ENCODE results near the gene ADARB2. TPM values are rescaled to one million over a fixed set of nuclear protein-coding genes. Genes with fewer than 3 reads are reported as not detected.
A peak's percentile ranks its signal among the peaks of the same experiment; 100 is the strongest.

The ADARB2 gene
- total and polyA plus RNA-seq, 4 experiments from 2014 or later = 13.5 to 14.1 TPM; not detected in 2

GRCh38 chr10:1643908-1644179 lies 93.5 kb downstream of the ADARB2 start:
- Mint-ChIP-seq H3K9me3 (peaks cover 0 to 7% (median 0%) of the 10 kb centered on the region in 8 donors), H3K27ac (peak overlapping the region in 1 of 7 donors; percentile 49), H3K4me1 (no peaks in the 10 kb centered on the region), H3K36me3 (no peaks in the 10 kb centered on the region), H3K4me3 (no peak overlapping the region), H3K27me3 (peaks cover 0 to 3% of the 10 kb centered on the region in 2 donors)
- no peaks in the 10 kb centered on the region for H3K9me3 ChIP-seq (ENCODE audit: control insufficient read depth in 1 of 2, low read length in 2 of 2)
- H3K27ac ChIP-seq (ENCODE audit: low read depth, low read length) = no peak overlapping the region
- ChIA-PET POLR2A (ENCODE audit: partially characterized antibody) (no interaction called here), CTCF (ENCODE audit: partially characterized antibody) (no interaction called here)
- H3K27me3 ChIP-seq (ENCODE audit: insufficient read depth, low read length) = no peaks in the 10 kb centered on the region
- no peaks in the 10 kb centered on the region for H3K36me3 ChIP-seq (ENCODE audit: insufficient read depth, low read length)
- DNase-seq = no peak
- intact Hi-C loops (cut with micrococcal nuclease) = no loop called here
- no peak overlapping the region for H3K4me3 ChIP-seq (ENCODE audit: low read length in 2 of 2)
- H3K4me1 ChIP-seq (ENCODE audit: insufficient read depth, low read length) = no peaks in the 10 kb centered on the region

DNA sequence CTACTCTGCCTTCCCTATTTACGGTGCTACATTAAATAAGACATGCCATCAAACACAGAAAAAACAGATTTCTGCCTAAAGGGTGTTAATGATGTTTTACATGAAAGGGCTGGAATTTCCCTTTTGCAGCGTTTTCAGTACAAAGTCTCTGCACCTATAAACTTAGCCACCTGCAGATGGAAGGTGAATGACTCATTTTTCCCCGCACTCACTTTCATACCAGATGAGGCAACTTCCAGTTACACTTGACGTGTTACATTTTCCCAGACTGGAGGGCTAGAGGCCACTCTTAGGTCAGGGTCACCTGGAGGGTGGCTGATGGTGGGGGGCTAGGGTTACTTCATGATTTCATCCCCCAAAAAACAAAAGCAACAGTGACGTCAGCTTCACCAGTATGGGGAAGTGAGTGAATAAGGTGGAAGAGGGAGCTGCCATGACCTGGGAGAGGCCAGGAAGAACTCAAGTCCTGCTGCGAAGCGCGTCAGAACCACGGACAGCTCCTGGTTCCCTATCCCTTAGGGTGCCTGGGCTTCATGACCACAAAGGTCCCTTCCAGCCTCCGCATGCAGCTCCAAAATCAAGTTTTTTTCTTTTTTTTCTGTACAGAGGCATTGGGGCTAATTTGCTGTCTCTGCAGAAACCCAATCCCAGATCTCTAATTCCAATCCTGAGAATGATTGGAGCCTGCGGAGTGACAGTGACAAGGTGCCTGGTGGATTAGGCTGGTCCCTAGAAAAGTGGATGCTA lies 94.0 kb downstream of the ADARB2 start:
- Mint-ChIP-seq H3K9me3 (peaks cover 0 to 7% (median 0%) of the 10 kb centered on the region in 8 donors), H3K27ac (no peak overlapping the region), H3K27me3 (peaks cover 0 to 3% of the 10 kb centered on the region in 2 donors), H3K36me3 (no peaks in the 10 kb centered on the region), H3K4me1 (no peaks in the 10 kb centered on the region), H3K4me3 (no peak overlapping the region)
- Histone ChIP-seq H3K36me3 (ENCODE audit: insufficient read depth, low read length) (no peaks in the 10 kb centered on the region), H3K9me3 (ENCODE audit: control insufficient read depth in 1 of 2, low read length in 2 of 2) (no peaks in the 10 kb centered on the region), H3K4me3 (ENCODE audit: low read length in 2 of 2) (no peak overlapping the region), H3K4me1 (ENCODE audit: insufficient read depth, low read length) (no peaks in the 10 kb centered on the region), H3K27me3 (ENCODE audit: insufficient read depth, low read length) (no peaks in the 10 kb centered on the region), H3K27ac (ENCODE audit: low read depth, low read length) (no peak overlapping the region)
- DNase-seq = no peak
- intact Hi-C loops (cut with micrococcal nuclease) = no loop called here
- POLR2A ChIA-PET (ENCODE audit: partially characterized antibody) = no interaction called here
- CTCF ChIA-PET (ENCODE audit: partially characterized antibody) = no interaction called here

GRCh38 chr10:1642600-1643160 lies 94.6 kb downstream of the ADARB2 start:
- Mint-ChIP-seq H3K4me1 (no peaks in the 10 kb centered on the region), H3K27ac (no peak overlapping the region), H3K4me3 (no peak overlapping the region), H3K9me3 (peaks cover 0 to 7% (median 0%) of the 10 kb centered on the region in 8 donors), H3K27me3 (peaks cover 0 to 3% of the 10 kb centered on the region in 2 donors), H3K36me3 (no peaks in the 10 kb centered on the region)
- POLR2A ChIA-PET (ENCODE audit: partially characterized antibody) = no interaction called here
- Histone ChIP-seq H3K4me3 (ENCODE audit: low read length in 2 of 2) (no peak overlapping the region), H3K9me3 (ENCODE audit: control insufficient read depth in 1 of 2, low read length in 2 of 2) (no peaks in the 10 kb centered on the region), H3K27me3 (ENCODE audit: insufficient read depth, low read length) (no peaks in the 10 kb centered on the region), H3K27ac (ENCODE audit: low read depth, low read length) (no peak overlapping the region), H3K36me3 (ENCODE audit: insufficient read depth, low read length) (no peaks in the 10 kb centered on the region), H3K4me1 (ENCODE audit: insufficient read depth, low read length) (no peaks in the 10 kb centered on the region)
- intact Hi-C loops (cut with micrococcal nuclease) = no loop called here
- CTCF ChIA-PET (ENCODE audit: partially characterized antibody) = no interaction called here
- DNase-seq = no peak

DNA sequence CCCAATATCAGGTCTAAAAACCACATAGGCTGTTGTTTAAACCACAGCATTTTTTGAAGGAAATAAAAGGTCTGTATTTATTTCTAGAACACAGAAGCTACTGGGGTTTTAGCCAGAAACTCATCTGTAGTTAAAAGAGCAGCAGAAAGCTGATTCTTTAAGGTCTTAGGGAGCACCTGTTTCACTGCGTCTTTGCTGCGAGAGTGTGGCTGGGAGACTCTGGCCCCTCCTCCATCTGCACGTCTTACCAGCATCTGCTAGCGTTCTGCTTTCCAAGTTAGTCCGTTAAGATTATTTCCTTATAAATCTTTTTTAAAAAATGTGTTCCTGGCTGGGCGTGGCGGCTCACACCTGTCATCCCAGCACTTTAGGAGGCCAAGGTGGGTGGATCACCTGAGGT lies 95.9 kb downstream of the ADARB2 start:
- Histone ChIP-seq H3K36me3 (ENCODE audit: insufficient read depth, low read length) (no peaks in the 10 kb centered on the region), H3K27me3 (ENCODE audit: insufficient read depth, low read length) (no peaks in the 10 kb centered on the region), H3K9me3 (ENCODE audit: control insufficient read depth in 1 of 2, low read length in 2 of 2) (no peaks in the 10 kb centered on the region), H3K4me1 (ENCODE audit: insufficient read depth, low read length) (no peaks in the 10 kb centered on the region), H3K4me3 (ENCODE audit: low read length in 2 of 2) (no peak overlapping the region), H3K27ac (ENCODE audit: low read depth, low read length) (no peak overlapping the region)
- POLR2A ChIA-PET (ENCODE audit: partially characterized antibody) = no interaction called here
- Mint-ChIP-seq H3K4me1 (no peaks in the 10 kb centered on the region), H3K9me3 (peaks cover 0 to 7% (median 0%) of the 10 kb centered on the region in 8 donors), H3K27me3 (peaks cover 0 to 3% of the 10 kb centered on the region in 2 donors), H3K36me3 (no peaks in the 10 kb centered on the region), H3K4me3 (no peak overlapping the region), H3K27ac (no peak overlapping the region)
- intact Hi-C loops (cut with micrococcal nuclease) = no loop called here
- CTCF ChIA-PET (ENCODE audit: partially characterized antibody) = no interaction called here
- no peak for DNase-seq

- Mint-ChIP-seq H3K27me3 (peaks cover 8 to 10% of the 10 kb centered on the region in 2 donors), H3K36me3 (no peaks in the 10 kb centered on the region), H3K9me3 (no peaks in the 10 kb centered on the region), H3K4me1 (no peaks in the 10 kb centered on the region), H3K27ac (no peak overlapping the region), H3K4me3 (no peak overlapping the region)
- no peak for DNase-seq
- H3K27me3 ChIP-seq (ENCODE audit: insufficient read depth, low read length) = no peaks in the 10 kb centered on the region
- H3K9me3 ChIP-seq (ENCODE audit: control insufficient read depth in 1 of 2, low read length in 2 of 2) = no peaks in the 10 kb centered on the region
- CTCF ChIA-PET (ENCODE audit: partially characterized antibody) = no interaction called here
- intact Hi-C loops (cut with micrococcal nuclease) = no loop called here
- POLR2A ChIA-PET (ENCODE audit: partially characterized antibody) = no interaction called here
- no peaks in the 10 kb centered on the region for H3K36me3 ChIP-seq (ENCODE audit: insufficient read depth, low read length)
- no peak overlapping the region for H3K27ac ChIP-seq (ENCODE audit: low read depth, low read length)
- no peak overlapping the region for H3K4me3 ChIP-seq (ENCODE audit: low read length in 2 of 2)
- H3K4me1 ChIP-seq (ENCODE audit: insufficient read depth, low read length) = no peaks in the 10 kb centered on the region
Observed at GRCh38 chr10:1638889-1639419, 98.4 kb downstream of the ADARB2 start.

- no peak overlapping the region for H3K4me3 Mint-ChIP-seq
- peaks cover 8 to 12% of the 10 kb centered on the region in 2 donors for H3K27me3 Mint-ChIP-seq
- no peaks in the 10 kb centered on the region for H3K4me1 ChIP-seq (ENCODE audit: insufficient read depth, low read length)
Observed at GRCh38 chr10:1635340-1635739, 102.0 kb downstream of the ADARB2 start.

DNA sequence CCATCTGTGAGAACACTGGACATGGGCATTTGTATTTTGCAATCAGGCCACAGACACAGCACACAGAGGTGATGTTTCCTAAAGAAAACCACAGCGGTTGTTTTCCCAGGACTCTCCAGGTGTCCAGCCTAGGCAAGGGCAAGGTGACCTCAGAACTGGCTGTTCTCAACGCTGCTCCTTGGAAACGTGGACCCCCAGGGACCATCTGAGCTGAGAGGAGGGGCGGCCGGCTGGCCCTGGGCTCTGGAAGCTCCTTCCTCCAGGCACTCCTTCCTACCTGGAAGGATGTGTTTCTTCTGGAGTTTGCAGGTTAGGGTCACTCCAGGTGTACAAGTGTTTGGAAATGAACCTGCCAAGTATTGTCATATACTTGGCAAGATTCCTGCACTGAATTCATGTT lies 103.1 kb downstream of the ADARB2 start:
- Mint-ChIP-seq H3K9me3 (no peaks in the 10 kb centered on the region), H3K27ac (no peak overlapping the region), H3K4me3 (no peak overlapping the region), H3K4me1 (peaks cover 0 to 7% (median 0%) of the 10 kb centered on the region in 4 donors), H3K27me3 (peaks cover 14% of the 10 kb centered on the region in 2 donors), H3K36me3 (no peaks in the 10 kb centered on the region)
- no peak for DNase-seq
- POLR2A ChIA-PET (ENCODE audit: partially characterized antibody) = no interaction called here
- Histone ChIP-seq H3K9me3 (ENCODE audit: control insufficient read depth in 1 of 2, low read length in 2 of 2) (no peaks in the 10 kb centered on the region), H3K36me3 (ENCODE audit: insufficient read depth, low read length) (no peaks in the 10 kb centered on the region), H3K27me3 (ENCODE audit: insufficient read depth, low read length) (no peaks in the 10 kb centered on the region), H3K4me3 (ENCODE audit: low read length in 2 of 2) (no peak overlapping the region), H3K4me1 (ENCODE audit: insufficient read depth, low read length) (no peaks in the 10 kb centered on the region), H3K27ac (ENCODE audit: low read depth, low read length) (no peak overlapping the region)
- intact Hi-C loops (cut with micrococcal nuclease) = no loop called here
- CTCF ChIA-PET (ENCODE audit: partially characterized antibody) = no interaction called here

More at GRCh38 chr10:1635340-1635739, 102.0 kb downstream of the ADARB2 start:
- H3K27me3 ChIP-seq (ENCODE audit: insufficient read depth, low read length) = no peaks in the 10 kb centered on the region
- ChIA-PET CTCF (ENCODE audit: partially characterized antibody) (no interaction called here), POLR2A (ENCODE audit: partially characterized antibody) (no interaction called here)
- H3K36me3 ChIP-seq (ENCODE audit: insufficient read depth, low read length) = no peaks in the 10 kb centered on the region
- H3K9me3 Mint-ChIP-seq = no peaks in the 10 kb centered on the region
- intact Hi-C loops (cut with micrococcal nuclease) = no loop called here
- peaks cover 0 to 7% (median 0%) of the 10 kb centered on the region in 4 donors for H3K4me1 Mint-ChIP-seq
- H3K27ac ChIP-seq (ENCODE audit: low read depth, low read length) = no peak overlapping the region
- no peak overlapping the region for H3K27ac Mint-ChIP-seq
- DNase-seq = no peak
- no peak overlapping the region for H3K4me3 ChIP-seq (ENCODE audit: low read length in 2 of 2)
- H3K36me3 Mint-ChIP-seq = no peaks in the 10 kb centered on the region
- no peaks in the 10 kb centered on the region for H3K9me3 ChIP-seq (ENCODE audit: control insufficient read depth in 1 of 2, low read length in 2 of 2)
